DMS153 treated with DMSO at 0.1 percent for 48 hours (cell line): ENCODE measurements around the gene RASA2.

ENCODE experiments used
- DNase-seq: peaks from one replicate; lab custom pipeline; 2025; ENCODE audit not compliant: unreplicated experiment; lab: John Stamatoyannopoulos, UW

Gene RASA2, protein sequence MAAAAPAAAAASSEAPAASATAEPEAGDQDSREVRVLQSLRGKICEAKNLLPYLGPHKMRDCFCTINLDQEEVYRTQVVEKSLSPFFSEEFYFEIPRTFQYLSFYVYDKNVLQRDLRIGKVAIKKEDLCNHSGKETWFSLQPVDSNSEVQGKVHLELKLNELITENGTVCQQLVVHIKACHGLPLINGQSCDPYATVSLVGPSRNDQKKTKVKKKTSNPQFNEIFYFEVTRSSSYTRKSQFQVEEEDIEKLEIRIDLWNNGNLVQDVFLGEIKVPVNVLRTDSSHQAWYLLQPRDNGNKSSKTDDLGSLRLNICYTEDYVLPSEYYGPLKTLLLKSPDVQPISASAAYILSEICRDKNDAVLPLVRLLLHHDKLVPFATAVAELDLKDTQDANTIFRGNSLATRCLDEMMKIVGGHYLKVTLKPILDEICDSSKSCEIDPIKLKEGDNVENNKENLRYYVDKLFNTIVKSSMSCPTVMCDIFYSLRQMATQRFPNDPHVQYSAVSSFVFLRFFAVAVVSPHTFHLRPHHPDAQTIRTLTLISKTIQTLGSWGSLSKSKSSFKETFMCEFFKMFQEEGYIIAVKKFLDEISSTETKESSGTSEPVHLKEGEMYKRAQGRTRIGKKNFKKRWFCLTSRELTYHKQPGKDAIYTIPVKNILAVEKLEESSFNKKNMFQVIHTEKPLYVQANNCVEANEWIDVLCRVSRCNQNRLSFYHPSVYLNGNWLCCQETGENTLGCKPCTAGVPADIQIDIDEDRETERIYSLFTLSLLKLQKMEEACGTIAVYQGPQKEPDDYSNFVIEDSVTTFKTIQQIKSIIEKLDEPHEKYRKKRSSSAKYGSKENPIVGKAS

DNA sequence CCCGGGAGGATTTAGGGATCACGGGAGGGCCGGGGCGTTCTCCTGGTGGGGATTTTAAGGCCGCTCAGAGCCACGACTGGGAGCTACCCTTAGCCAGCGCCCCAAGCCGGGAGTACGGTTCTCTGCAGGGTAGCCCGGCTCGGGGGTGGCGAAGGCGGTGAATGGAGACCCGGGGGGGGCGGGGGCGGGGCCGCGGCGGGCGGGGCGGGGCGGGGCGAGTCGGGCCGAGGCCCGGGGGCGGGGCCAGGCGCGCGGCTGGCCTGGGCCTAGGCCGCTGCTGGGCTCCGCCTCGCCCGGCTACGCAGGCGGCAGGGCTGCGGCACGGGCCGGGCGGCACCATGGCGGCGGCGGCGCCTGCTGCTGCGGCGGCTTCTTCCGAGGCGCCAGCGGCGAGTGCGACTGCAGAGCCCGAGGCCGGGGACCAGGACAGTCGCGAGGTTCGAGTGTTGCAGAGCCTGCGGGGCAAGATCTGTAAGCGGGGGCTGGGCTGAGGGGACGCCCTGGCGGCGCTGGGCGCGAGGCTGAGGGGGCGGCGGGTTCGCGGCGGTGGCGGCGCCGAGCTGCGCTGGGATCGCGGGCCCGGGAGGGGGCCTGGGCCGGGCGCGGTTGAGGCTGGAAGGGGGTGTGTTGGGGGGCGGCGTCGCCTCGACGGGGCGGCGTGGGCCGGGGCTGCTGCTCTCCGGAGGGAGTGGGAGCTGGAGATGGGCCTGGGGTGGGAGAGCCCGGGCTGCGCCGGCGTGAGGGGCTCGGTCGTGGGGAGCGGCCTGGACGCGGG lies at the start of gene RASA2:
RASA2 (plus strand) TSS at position 282 of the 775 bp plus-strand sequence; CDS start at position 339, 57 bp downstream.
- DNase-seq: peak; percentile 69

DNA sequence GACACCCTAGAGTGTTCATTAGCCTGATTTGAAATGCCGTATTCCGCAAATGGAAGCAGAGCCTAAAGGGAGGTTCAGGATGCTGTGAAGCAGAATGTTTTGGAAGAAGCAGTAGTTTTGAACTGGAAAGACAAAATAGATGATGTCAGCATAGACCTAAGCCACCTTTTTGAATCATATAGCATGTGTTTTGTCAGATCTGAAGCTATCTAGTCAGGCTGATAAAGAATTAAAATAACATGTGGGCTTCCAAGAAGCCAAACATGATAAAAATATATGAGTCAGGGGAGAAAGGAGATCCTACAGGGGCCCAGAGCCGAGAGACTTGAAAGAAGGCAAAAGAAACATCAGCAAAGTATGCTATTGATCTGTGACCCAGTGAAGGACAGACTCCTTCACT lies 47.2 kb upstream of the RASA2 start:
- no peak for DNase-seq

DNA sequence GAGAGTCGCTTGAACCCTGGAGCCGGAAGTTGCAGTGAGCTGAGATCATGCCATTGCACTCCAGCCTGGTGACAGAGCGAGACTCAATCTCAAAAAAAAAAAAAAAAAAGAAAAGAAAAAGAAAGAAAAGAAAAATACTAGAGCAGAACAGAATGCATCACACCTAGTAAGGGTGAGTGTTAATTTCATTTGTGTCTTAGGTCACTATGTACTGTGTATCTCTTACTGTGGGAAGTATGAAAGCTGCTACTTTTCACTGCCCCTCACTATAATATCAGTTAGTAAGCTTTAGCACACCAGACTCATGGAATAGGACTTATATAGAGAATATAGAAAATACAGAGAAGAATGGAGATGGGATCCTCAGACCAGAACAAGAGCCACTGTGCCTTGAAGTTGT lies 45.9 kb upstream of the RASA2 start:
- no peak for DNase-seq

DNA sequence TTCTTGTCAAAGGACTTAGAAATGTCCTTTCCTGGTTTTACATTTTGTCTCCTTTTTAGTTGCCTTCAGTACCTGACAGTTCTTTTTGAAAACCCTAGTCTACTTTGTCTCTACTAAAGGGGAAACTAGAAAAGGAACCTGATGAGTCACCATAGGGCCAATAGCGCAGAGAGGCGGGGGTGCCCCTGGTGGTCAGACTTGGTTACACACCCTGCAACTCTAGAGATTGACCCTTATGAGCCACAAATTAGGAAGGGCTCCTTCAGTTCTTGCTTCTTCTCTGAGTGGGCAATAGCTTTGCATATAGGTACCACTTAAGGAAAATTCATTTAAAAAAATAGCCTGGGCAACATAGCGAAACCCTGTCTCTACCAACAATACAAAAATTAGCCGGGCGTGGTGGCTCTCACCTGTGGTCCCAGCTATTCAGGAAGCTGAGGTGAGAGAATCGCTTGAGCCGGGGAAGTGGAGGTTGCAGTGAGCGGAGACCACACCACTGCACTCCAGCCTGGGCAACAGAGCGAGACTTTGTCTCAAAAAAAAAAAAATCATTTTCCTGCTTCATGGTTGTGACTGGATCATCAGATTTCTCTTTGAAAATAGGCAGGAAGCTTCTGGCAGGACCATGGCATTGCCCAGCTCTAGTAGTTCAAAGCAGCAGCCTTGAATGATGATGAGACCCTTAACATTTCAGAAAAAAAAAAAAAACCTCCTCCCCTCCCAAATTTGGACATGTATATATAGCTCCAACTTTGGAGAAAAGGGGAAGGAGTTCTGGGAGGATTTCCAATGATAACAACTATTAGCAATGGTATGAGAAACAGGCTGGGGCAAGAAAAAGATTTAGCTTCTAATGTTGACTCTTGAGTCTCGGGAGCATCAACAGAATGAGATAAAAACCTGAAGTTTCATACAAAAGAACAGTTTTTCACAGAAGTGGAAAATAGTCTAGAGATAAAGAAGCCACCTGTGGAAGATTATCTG lies 45.2 kb upstream of the RASA2 start:
- DNase-seq: no peak

DNA sequence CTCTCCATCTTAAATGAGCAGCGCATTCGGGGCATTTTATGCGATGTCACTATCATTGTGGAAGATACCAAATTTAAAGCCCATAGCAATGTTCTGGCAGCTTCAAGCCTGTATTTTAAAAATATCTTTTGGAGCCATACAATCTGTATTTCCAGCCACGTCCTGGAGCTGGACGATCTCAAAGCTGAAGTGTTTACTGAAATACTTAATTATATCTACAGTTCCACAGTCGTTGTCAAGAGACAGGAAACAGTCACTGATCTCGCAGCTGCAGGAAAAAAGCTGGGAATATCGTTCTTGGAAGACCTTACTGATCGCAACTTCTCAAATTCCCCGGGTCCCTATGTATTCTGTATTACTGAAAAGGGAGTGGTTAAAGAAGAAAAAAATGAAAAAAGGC lies 44.4 kb upstream of the RASA2 start:
- DNase-seq: peak; percentile 33

DNA sequence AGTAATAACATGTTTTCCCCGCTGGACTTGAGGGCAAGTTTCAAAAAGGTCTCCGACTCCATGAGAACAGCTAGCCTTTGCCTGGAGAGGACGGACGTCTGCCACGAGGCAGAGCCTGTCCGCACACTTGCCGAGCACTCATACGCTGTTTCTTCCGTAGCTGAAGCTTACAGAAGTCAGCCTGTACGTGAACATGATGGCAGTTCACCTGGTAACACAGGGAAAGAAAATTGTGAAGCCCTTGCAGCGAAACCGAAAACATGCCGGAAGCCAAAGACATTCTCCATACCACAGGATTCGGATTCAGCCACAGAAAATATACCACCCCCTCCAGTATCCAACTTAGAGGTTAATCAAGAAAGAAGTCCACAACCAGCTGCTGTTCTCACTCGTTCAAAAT lies 43.9 kb upstream of the RASA2 start:
- DNase-seq: no peak

DNA sequence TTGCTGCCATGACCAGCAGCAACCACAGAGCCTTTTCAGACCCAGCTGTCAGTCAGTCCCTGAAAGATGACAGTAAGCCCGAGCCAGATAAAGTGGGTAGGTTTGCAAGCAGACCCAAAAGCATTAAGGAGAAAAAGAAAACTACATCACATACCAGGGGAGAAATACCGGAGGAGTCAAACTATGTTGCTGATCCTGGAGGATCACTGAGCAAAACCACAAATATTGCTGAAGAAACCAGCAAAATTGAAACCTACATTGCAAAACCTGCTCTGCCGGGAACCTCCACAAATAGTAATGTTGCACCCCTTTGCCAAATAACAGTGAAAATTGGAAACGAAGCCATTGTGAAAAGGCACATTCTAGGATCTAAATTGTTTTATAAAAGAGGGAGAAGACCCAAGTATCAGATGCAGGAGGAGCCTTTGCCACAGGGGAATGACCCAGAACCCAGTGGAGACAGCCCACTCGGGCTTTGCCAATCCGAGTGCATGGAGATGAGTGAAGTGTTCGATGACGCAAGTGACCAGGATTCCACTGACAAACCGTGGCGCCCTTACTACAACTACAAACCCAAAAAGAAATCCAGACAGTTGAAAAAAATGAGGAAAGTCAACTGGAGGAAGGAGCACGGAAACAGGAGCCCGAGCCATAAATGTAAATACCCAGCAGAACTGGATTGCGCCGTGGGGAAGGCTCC lies 42.1 kb upstream of the RASA2 start:
- no peak for DNase-seq

DNA sequence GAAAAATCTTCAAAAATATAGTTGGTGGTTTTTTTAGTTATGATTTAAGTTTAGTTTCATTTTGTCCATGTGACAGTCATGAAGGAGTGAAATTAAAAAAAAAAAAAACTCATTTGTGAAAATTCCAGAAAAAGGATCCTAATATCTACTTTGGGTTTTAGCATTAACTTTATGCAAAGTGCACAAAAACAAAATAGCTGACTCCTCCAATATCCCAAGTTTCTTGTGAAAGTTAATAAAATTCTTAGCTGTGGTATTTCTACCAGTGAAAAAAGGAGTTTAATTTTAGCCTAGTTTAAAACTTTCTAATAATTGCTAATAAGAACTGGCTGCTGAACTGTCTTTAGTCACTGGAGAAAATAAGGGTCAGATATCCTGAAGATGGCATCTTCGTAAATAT lies 40.8 kb upstream of the RASA2 start:
- no peak for DNase-seq

DNA sequence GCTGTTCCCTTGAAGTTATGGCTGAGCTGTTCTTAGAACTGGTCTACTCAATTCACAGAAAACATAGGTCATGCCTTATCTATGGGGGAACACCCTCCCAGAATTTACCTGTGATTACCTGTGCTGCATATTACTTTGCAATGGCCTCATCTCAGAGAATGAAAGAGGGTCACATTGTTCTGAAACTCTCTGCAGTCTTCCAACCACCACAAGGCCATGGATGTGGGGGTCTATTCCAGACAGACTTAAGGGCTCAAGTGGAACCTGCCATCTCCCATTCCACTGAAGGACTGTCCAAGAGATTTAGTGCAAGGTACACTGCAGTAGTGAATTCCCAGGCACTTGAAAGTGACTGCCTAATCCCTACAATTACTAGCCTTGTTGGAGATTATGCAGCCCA lies 40.1 kb upstream of the RASA2 start:
- no peak for DNase-seq

DNA sequence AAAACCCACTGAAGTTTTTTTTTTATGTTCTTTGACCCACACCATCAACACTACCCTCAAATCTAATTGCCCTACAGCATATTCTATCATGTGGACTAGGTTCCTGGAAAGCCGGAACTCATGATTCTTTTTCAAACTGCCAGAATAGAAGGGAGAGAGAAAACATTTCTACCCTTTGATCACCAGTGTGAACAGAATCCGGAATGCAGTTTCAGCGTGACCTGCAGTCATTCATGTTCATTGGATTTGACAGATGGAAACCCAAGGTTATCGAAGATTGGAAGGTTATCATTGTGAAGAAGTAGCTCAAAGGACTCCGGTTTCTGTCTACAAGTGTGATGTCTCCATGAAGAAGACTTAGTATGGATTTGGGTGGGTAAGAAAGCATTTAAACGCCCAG lies 39.4 kb upstream of the RASA2 start:
- DNase-seq: no peak

DNA sequence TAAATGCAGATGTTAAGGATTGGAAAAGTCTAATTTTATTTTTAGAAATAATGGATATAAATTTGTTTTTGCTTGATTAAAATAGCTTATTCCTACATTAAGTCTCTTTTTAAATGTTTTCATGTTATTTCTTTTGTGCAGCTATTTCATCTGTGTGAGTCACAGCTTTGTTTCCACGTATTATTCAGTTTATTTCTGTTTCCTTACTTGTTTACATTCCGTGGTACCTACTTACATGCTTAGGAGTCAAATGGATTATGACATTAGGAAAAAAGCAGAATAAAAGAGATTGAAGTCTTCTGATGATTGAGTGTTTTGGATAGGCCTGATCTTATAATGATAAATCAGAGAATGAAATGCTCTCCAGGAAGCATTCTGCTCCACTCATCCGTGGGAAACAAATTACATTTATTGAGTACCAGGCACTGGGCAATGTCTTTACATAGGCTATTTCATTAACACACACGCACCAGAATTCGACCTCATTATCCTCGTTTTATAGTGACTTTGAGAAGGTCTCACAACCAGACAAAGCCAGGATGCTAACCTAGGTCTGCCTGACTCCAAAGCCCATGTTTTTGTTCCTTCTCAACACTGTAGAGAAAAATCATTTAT lies 38.1 kb upstream of the RASA2 start:
- DNase-seq: no peak

DNA sequence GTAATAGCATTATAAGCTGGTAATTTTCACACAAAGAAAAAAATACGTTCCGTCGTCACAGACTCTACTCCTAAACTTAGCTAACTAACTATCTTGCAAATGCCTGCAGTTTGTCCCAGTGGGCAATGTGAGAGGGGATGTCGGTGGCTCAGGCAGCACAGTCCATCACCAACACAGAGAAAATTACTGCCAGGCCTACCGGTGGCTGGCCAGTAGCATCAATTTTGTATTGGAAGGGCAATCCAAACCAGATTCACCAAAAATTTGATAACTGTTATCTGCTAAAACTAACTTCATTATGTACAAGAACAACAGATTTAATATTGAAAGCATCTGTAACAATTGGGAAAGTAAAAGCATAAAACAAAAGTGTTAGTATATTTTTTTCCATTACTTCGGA lies 37.4 kb upstream of the RASA2 start:
- no peak for DNase-seq

DNA sequence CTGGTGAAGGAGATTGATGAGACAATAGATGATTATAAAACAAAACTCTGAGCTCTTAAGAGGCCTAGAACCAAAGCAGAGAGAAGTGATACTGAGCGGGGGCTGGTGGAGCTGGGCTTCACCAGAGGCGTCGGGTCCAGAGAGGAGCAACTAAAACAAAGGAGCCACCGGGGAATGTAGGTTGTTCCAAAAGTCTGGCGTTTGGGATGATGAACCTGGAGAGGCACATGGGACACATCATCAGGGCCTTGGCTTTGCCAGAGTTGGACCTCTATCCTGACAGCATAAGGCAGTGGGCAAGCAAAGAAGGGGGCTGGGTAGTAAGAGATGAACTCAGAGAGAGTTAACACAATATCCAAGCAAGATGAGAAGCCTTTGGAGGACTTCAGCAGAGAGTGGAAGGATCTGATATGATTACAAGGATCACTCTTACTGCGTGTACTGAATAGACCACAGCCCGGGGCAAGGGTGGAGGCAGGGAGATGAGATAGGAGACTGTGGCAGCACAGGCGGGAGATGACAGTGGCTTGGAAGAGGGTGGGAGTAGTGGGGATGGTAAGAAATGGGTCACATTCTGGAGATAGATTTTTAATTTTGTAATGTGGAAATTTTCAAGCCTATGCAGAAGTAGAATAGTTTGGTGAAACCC lies 36.0 kb upstream of the RASA2 start:
- no peak for DNase-seq

DNA sequence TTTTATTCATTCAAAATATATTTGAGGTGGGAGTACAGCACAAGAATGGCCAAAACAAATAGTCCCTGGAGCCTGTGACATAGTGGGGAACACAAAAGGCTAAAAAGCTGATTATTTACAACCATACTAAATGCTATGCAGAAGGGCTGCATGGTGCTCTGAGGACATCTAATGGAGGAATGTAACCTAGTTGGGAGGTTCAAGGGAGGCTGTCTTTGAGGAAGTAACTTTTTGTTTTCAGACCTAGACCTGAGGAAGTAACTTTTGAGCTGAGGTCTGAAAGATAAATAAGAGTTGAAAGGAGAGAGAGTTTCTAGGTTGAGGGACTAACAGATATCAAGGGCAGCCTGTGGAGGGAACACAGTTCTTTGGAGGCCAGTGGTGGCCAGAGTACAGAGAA lies 34.8 kb upstream of the RASA2 start:
- DNase-seq: peak; percentile 60

DNA sequence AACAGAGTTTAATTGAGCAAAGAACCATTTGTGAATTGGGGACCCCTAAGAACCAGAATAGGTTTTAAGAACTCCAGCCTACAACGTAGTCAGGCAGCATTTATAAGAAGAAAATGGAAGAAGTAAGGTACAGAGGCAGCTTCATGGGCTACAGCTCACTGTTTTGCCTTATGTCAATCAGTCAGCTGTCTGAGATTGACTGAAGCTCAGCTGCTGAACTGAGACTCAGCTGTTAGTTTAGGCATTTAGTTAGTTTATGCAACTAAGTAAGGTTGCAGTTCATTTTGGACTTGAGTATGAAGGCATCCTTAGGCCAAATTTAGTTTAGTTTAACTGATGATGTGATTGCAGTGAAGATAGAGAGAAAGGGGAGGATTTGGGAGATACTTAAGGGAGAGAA lies 34.1 kb upstream of the RASA2 start:
- no peak for DNase-seq

DNA sequence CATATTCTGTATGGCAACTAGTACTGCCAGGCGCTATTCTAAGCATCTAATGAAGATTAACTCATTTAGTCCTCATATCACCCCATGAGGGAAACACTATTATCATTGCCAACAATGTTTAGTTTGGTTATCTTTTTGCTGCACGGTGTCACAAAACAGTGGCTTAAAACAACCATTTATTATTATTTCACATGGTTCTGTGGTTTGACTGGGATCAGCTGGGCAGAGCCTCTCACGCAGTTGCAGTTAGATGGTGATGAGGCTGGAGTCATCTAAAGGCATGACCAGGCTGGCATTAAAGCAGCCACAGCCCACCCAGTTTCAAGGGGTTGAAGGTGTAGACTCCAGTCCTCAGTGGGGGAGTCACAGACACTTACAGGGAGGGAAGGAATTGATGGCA lies 32.8 kb upstream of the RASA2 start:
- no peak for DNase-seq

DNA sequence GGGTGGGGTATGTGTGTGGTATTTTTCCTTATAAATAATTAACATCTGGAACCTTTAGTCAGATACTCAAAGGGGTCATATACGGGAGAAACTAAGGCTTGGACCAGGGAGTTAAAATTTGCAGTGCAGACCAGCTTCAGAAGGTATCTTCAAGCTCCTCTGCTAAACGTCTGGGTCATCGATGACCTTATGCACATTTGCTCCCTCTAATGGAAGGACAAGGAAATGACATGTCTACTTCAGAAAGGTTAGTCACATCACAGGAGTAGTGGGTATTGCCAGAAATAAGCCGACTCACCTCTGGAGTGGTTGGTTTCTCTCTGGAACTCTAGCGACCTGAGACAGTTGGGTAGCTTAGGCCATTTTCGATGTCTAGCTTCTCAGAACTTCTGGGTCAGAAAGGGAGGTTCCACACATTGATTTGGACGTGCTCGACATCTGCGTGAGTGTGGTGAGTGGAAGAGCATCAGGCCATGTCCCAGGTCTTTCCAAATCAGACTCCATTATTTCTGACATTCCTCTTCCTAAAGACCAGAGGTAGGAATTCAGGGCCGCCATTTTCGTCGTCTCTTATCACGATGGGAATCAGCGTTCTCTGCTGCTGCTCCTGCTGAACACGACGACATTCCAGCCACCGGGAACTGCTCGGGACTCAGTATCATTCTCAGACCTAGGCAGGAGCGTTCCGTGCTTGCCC lies 31.8 kb upstream of the RASA2 start:
- peak; percentile 74 for DNase-seq

DNA sequence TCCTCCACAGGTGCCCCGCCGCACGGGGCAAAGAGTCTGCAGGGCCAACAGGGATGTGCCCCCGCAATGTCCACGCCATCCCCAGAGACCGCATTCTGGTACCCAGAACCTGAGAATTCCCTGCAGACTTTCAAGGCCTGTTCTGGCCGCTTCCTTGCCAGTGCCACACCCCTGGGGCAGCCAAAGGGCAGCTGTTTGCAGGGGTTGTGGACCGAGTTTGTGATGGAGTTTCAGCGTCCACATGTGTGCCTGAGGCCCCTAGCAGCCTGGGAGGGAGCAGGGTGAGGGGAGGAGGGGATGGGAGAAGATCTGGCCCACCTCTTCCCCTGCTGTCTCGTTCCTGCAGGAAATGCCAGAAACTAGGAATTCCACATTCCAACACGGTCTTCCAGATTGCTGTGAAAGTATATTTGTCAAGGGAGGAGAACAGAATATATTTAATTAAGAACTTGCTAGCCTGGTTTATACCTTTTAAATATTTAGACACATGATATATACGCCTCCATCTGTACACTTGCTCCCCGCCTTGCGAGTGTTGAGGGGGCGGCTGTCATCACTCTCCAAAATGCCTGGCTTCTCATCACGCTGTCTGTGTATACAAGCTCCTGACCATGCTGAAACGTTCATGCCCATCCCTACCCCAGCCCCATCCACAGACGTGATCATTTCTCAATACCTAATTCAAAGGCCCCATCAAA lies 31.1 kb upstream of the RASA2 start:
- DNase-seq: no peak
